Ureter (tissue), 1 donor: ENCODE data around the gene ASB8. TPM values are rescaled to one million over a fixed set of nuclear protein-coding genes. Genes with fewer than 3 reads are reported as not detected.
A peak's percentile ranks its signal among the peaks of the same experiment; 100 is the strongest.

Experiments
- DNase-seq: peaks from one replicate; pipeline ENCODE4 v3.0.0-alpha.2; 2020; ENCODE audit warnings: low spot score
- total RNA-seq: library from RNA; stranded (reverse); gene quantifications from one replicate; pipeline ENCODE4 v1.2.4, GENCODE V29; 2023
- donor health status: DM: yes; HTN: yes; CAD: no.

The ASB8 gene, protein sequence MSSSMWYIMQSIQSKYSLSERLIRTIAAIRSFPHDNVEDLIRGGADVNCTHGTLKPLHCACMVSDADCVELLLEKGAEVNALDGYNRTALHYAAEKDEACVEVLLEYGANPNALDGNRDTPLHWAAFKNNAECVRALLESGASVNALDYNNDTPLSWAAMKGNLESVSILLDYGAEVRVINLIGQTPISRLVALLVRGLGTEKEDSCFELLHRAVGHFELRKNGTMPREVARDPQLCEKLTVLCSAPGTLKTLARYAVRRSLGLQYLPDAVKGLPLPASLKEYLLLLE
- total RNA-seq: 51.1 TPM

DNA sequence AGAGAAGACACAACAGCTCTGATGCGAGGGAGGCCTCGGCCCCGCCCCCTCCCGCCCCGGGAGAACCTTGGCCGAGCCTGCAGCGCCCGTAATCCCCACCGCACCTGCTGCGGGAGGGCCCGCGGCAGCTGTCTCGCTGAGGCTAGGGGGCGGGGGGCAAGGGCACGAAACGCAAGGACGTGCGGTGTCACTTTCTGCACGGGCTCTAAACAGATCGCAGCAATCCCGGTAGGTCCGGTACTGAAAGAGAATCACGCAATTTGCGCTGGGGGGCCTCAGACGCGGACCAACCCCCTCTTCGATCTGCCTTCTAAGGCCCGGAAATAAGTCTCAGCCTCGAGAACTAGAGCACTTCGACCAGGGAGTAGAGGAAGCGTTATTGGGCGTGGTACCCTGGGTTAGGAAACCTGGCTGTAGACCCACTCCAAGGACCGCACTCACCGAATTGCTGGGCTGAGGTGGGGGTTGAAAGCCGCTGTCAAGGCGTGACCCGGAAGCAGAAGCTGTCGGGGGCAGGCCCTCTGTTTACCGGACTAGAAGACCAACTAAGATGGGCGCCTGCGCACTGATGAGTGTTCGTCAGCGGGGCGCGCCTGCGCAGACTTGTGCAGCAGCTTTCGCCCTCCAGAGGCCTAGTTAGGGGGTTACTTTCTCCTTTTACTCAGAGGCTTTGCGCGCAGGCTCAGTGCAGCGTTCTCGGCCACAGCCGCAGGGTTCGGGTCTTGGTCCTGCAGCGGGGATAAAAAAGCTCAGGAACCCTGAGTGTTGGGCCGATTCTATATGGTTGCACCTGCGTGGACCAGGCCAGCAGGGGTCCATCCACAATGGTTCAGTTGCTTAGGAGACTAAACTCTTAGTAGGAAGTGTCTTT lies at the start of gene ASB8:
TSS of gene ASB8 (minus strand) at position 498 of the 871 bp plus-strand sequence. CDS start 4,019 bp downstream, outside the sequence.
- DNase-seq: peak; percentile 99

DNA sequence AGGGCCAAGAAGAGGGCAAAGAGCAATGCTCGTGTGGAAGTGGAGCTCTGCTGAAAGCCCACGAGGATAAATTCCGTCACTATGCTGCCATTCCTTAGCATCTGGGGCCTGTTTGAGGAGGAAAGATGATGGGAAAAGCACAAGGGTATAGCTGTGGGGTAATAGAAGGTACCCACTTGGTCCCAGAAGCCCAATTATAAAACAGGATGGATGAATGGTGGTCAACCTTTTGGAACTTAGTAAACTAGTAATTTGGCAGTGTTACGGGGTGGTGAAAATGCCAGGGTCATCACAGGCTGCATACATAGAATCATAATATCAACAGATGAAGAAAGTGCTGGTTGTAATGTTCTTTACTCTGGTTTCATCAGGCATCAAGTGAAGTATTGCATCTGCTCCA lies 45.9 kb upstream of the ASB8 start, which contains the start of gene OR10AD1:
TSS of gene OR10AD1 (minus strand) at position 101 of the 400 bp plus-strand sequence. CDS start at position 101, 0 bp downstream.
- DNase-seq: no peak

DNA sequence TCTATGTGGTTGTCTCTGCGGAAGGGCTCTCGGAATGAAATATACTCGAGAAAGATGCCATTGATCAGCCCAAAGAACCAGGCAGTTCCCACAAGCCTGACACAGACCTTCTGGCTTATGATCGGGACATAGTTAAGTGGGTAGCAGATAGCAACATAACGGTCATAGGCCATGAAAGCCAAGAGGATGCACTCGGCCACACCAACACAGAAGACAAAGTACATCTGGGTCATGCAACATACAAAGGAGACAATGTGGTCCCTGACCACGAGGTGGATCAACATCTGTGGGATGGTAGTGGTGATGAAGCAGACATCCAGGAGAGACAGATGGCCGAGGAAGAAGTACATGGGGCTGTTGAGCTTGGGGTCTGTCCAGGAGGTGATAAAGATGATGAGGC lies 45.5 kb upstream of the ASB8 start:
- DNase-seq: no peak

DNA sequence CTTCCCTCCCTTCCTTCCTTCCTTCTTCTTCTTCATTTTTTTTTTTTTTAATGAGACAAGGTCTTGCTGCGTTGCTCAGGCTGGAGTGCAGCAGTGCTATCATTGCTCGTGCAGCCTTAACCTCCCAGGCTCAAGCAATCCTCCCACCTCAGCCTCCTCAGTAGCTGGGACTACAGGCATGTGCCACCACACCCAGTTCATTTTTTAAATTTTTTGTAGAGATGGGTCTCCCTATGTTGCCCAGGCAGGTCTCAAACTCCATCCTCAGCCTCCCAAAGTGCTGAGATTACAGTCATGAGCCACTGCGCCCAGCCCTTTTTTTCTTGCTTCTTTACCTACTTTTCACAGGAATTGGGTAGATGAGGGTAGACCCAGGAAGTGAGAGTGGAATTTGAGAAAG lies 44.2 kb upstream of the ASB8 start:
- no peak for DNase-seq

DNA sequence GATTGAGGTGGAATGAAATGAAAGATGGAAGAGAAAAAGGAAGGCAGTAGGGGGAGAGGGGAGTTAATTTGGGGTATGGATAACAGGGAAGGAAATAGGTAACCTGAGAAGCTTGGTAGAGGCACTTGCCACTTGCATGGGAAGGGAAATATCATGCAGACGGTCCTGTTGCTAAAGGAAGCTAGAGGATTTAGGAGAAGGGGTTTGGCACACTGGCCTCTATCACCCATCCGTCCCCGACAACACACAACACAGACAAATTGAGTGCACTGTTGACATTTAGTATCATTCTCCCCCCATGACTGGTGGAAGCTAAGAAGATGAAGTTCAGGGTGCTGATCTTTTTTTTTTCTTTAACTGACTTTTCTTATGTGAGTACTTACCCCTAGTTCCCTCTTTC lies 43.8 kb upstream of the ASB8 start:
- no peak for DNase-seq

DNA sequence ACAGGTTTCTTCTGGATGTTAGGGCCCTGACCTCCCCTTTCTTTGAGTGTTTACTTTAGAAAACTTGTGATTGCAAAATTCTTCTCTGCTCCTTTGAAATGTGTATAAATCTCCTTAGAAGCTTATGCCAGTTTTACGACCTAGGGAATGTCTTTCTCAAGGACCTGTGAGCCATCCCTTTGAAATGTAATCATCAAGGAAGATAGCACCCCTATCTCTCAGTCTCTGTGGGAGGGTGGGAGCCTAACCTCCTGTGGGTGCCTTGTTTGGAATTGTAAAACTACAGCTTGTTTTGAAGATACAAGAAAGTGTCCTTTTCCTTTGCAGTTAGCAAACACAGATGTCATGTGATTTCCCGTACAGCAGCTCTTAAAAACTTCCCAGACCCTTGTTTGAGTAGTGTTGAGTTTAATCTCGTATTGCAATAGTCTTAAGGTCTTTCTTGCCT lies 42.5 kb upstream of the ASB8 start:
- no peak for DNase-seq

DNA sequence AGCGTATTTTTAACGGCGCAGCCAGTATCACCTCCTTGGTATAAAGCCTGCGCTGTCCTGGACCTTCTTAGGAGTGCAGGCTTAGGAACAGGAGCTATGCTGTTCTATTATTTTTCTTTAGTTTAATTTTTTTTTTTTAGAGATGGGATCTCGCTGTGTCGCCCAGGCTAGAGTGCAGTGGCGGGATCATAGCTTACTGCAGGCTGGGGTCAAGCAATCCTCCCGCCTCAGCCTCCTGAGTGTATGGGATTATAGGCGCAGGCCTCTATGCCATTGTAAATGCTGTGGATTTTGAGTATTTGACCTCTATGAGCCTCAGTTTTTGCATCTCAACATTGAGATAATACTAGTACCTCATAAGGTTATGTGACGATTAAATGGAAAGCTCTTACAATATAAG lies 41.7 kb upstream of the ASB8 start:
- no peak for DNase-seq

DNA sequence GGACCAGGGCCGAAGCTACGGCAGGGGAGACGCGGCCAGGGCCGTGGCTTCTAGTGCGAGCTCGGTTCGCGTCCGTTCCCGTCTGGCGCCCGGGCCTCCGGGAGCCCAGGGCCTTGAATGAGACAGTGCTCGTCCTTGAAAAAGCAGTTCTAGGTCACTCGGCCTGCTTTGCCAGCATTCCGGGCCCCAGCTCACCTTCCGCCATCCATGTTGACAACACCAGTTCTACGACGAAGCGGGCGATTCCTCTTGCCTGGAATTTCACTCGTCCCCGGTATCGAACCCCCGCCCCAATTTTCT lies 41.3 kb upstream of the ASB8 start:
- peak; percentile 57 for DNase-seq

DNA sequence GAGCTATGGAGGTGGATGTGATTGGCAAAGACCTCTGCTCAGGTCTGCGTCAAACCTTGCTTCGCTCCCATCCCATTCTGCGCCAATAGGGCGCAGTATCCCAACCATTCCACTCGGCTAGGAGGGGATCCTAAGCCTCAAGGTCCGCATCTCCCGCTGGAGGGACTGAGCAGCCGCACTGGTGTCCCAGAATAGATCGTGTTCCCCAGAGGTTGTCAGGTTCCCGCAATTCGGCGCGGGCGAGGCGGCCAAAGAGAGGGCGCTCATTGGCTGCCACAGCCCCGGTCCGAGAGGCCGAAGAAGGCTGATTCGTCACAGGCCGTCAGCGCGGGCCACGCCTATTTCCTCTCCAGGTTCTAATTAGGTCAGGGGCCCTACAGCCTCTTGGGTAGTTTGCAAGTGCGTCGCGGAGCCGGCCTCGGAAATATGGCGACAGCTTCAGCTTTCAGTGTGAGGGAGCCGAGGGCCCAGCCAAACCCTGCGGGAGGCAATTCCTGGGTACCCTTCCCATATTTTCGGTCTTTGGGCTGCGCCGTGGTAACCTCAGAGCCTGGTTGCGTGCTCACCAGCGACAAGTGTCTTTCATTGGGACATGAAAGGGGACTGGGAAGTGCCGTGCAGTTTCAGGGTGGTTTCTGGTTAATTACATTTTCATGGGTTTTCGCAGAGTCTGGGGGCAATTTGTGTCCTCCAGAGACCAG lies 40.8 kb upstream of the ASB8 start:
- DNase-seq: peak; percentile 97

DNA sequence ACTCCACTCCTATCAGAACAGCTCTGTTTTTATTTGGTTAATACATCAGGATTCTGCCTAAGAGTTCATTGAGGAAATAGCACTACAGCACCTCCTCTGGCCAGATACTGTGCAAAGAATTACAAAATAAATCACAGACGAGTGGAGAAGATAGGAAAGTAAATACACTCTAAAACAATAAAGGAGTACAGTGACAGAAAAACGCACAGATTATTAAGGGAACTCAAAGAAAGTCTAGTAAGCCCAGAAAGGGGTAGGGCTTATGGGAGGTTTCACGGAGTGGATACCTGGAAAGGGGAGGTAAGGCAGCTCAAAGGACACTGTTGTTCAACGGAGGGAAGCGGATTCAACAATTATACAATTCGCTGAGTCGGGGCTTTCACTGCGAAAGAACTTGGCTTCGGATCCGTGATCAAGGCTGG lies 40.2 kb upstream of the ASB8 start:
- DNase-seq: no peak

DNA sequence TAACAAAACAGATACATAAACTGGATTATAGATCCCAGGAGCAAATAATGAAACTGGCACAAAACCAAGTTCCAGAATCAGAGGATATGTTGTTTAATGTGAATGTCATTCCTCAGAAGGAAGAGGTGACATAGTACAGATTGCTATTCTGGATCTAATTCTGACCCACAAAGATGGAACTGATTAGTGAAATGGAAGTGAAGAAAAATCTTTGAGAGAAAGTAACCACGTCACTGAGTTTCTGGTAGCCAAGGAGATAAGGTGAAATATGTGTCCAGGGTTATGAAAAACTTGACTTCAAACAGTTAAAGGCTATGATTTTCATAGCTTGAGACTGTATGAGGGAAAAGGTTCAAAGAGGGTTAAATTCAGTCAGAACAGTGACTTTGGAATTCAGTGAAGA lies 37.5 kb upstream of the ASB8 start:
- no peak for DNase-seq

DNA sequence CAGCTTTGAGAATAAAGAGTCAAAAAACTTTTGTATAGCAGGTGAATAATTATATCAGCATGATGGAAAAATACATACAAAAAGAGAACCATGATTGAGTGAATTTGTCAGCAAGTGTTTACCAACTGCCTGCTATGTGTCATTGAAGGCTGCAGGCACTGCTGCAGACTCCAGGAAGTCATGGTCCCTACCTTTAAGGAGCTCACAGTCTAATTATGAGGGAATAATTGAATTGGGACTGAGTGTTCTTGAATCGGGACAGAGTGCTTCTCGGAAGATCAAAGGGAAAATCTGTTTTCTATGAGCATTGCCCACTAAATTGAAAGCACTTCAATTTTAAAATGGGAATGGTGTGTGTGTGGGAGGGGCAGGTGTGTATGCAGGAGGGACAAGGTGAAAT lies 36.3 kb upstream of the ASB8 start:
- no peak for DNase-seq

DNA sequence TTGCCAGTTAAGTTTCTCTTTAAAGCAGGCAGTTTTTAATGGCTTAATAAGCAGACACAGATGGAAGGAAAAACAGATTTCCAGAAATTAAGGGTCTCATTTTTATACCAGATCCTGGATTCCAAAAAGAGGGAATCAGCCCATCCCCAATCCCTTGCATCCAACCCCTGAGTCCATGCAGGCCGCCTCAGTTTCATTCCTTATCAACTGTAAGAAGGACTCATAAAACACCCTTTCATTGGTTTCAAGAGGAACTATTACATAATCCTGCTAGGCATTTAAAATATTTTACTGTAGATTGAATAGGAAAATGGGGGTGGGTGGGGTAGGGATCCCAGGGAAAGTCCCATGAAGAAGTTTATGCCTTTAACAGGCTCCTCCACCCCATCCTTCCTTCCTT lies 35.5 kb upstream of the ASB8 start:
- DNase-seq: no peak

DNA sequence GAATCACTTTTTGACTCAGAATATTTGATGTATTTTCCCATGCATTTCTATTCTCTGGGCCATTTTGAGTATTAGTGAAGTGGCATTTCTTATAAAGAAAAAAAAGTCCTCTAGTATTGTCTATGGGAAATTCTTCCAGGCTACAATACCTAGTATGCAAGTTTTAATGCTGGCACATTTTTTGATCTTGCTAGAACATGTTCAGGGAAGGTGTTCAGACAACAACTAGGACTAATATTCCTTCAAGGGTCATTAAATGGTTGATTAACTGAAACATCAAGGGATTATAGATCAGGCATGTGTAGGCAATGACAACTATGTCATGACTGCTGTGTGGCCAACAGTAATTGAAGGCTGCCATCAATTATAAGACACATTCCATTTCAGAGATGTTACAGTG lies 33.8 kb upstream of the ASB8 start:
- no peak for DNase-seq

DNA sequence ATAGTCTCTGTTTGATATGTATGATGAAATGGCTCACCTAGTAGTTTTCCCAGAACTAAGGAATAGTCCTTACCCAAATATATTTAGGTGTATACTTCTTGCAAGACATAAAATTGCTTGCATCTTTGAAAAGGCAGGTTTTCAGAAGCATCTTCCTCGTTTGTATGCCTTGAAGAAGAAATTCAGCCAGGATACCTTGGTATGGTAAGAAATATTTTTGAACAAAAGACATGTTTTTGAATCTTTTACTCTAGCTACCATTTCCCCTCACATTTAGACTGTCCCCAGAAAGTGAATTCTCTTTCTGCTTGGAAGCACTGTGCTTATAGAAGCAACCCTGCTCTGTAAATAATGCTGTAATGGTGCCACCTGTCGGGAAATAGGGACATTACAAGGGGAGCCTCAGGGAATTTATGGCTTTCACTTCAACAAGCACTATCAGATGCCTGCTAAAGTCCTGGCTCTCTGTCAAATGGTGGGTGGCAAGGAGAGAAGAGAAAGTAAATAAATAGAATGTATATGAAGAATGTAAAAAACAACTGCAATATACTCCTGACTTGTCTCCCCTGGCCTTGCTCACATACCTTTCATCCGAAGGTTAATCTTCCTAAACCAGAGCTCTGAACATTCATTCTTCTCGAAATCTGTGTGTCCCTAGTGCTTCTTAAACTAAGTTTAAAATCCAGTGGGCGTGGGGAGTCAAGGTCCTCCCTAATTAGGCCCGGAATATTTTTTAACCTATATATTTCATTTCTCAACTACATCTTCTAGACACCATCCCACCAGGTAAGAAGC lies 32.2 kb upstream of the ASB8 start:
- DNase-seq: peak; percentile 73

DNA sequence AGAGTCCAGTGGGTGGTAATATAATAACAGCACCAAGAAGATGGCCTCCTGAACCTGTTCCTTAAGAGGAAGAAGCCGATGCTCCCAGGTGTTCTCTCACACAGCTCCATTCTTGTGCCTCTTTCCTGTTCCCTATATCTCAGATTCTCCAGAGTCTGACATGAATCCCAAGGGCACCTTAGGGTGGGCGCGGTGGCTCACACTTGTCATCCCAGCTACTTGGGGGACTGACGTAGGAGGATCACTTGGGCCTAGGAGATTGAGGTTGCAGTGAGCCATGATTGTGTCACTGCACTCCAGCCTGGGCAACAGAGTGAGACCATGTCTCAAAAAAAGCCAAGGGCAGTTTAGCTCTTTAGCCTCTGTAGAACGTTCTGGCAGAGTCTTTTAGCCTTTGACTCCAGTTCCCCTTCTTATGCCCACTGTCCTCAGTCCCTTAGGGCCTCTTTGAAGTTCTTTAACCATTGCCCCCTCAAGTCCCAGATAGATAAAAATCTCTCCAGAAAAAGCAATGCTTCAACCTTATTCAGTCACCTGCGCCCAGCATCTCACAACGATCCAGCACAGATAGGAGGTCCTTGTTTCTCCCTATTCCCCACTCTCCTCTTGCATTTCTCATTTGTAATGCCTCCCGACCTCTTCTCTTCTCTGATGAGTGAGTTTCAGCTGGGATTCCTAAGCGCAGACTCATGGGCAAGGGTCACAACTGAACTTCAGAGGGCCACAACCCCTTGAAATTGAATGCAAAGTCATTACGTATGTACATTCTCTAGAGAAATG lies 30.8 kb upstream of the ASB8 start:
- no peak for DNase-seq

DNA sequence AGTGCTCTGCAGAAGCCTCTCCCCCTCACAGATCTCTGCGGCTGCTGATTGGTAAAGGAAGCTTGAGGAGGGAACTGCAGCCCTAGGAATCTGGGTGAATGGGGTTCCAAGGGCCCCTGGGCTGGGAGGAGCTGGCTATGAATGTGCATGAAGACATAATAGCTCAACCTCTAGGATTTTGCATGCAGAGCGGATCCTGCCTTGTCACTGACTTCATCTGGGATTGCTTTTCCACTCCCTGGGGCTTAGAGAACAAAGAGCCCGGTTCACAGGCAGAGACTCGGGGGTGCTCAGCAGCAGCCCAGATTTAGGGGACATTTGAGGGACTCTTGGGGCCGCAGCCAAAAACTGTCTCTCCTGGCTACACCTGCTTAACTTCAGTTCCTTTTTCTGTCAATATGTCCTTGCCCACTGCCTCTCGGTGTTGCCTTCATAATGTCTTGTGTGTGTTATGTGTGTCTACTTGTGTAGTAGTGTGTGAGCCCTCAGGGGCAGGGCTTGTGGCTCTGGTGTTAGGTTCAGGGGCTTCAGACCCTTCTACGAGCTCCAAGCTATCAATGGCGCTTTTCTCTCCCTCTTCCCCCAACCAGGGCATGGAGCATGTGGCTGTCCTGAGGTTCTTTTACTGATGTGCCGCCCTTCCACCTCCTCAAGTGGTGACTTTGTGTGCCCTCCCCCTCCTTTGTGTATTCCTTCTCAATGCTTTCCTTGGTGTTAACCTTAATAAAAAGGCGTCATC lies 28.0 kb upstream of the ASB8 start:
- no peak for DNase-seq

DNA sequence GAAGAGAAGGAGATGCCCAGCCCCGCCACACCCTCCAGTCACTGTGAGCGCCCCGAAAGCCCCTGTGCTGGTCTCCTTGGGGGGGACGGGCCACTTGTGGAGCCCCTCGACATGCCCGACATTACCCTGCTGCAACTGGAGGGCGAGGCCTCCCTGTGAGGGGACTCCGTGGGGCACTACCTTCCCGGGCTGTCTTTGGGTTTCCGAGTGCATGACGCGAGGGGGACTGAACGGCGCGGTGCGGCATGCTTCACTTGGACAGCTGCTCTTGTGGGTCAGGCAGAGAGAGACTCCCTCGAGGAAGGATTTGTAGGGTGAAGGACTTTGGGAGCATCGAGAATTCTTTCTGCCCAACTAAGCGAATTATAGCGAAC lies 27.2 kb upstream of the ASB8 start:
- DNase-seq: no peak

DNA sequence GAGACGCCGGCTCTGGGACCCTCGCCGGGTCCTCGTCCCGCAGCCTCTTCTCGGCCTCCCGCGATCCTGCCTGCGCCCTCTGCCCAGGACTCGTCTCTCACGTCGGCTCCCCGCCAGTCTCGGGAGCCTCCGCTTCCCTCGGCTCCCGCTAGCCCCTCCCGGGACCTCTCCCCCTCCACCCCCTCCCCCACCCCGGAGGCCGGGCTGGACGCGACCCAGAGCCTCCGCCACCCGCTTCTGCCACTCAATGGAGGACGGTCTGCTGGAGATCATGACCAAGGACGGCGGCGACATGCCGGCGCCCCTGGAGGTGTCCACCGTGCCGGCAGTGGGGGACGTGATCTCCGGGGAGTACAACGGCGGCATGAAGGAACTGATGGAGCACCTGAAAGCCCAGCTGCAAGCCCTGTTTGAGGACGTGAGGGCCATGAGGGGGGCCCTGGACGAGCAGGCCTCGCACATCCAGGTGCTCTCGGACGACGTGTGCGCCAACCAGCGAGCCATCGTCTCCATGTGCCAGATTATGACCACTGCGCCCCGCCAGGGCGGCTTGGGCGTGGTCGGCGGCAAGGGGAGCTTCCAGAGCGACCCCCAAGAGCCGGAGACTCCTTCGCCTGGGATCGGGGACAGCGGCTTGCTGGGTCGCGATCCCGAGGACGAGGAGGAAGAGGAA lies 26.7 kb upstream of the ASB8 start:
- DNase-seq: no peak
